Suprapubic skin (tissue), 4 donors: ENCODE measurements around the gene BCAM.

ENCODE experiments used
- CTCF ChIP-seq, 2 donors: fragments of 200-600 bp in 1 of 2; fragments of 450-650 bp in 1 of 2; sonication (generic) in 1 of 2; IDR thresholded peaks; one replicate each; pipeline ENCODE4 v1.5.1; 2016 to 2019; ENCODE audit warnings: antibody characterized with exemption in 2 of 2, mild to moderate bottlenecking in 1 of 2, moderate library complexity in 1 of 2
- EP300 ChIP-seq: sonication (generic); formaldehyde crosslinking; IDR thresholded peaks from one replicate; pipeline ENCODE4 v1.6.1; 2017; ENCODE audit warnings: antibody characterized with exemption
- POLR2A ChIP-seq, 2 donors: fragments of 450-650 bp; IDR thresholded peaks; one replicate each; pipeline ENCODE4 v1.6.1; 2017; ENCODE audit warnings: antibody characterized with exemption in 2 of 2, mild to moderate bottlenecking in 2 of 2, moderate library complexity in 2 of 2
- POLR2AphosphoS5 ChIP-seq, 3 donors: sonication (generic); formaldehyde crosslinking; IDR thresholded peaks; one replicate each; pipeline ENCODE4 v1.6.1; 2017; ENCODE audit warnings: antibody characterized with exemption in 3 of 3

GRCh38 chr19:44818466-44819031 lies 9.6 kb downstream of the BCAM start:
- TF ChIP-seq CTCF (IDR thresholded peaks at IDR 0.05) (no peak), POLR2A (IDR thresholded peaks at IDR 0.05) (no peak), EP300 (no peak), POLR2AphosphoS5 (IDR thresholded peaks at IDR 0.05) (no peak)
